Measurements from ENCODE around the gene SNCA.

DNA sequence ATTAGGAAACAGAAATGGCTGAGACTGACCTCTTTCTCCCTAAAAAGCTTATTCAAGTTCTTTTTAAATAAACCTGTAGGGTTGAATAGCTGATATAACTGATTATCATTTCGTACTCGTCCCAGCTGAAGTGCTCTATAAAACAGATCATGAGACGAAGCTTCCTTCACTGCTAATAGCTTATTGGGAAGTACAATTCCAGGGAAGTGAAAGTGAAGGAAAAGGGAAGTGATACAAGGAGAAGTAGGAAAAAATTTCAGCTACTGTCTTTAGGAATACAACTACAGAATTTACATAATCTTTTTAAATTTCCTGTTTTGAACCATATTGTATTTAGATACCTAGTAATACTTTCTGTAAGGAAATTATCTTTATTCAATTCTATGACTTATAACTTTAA is 103.0 kb downstream of the SNCA start:
- TF ChIP-seq CTCF (IDR thresholded peaks at IDR 0.05), result no peak
- no peak for TF ChIP-seq POLR2A (IDR thresholded peaks at IDR 0.05)
